Common myeloid progenitor, CD34-positive (primary cell): Measurements from ENCODE around the gene PRRC2A.
A peak's percentile ranks its signal among the peaks of the same experiment; 100 is the strongest.

ENCODE experiments used
- CTCF ChIA-PET: fragments of 350-600 bp; sonication (Branson Sonifier 250); formaldehyde crosslinking; loops from one replicate; lab custom pipeline; 2021; ENCODE audit warnings: antibody characterized with exemption; lab: Charles Lee
- POLR2A ChIA-PET: fragments of 350-600 bp; sonication (Branson Sonifier 250); formaldehyde crosslinking; loops from one replicate; lab custom pipeline; 2021; ENCODE audit warnings: antibody characterized with exemption; lab: Charles Lee
- DNase-seq, 3 donors: peaks; one replicate each; pipeline versions ENCODE4 v3.0.0 to v3.0.0-alpha.2; 2013
- H3K27ac ChIP-seq, 2 experiments: 1 replicate in 1 of 2; 2 replicates in 1 of 2; pipeline ENCODE4 v1.7.0; 2013; ENCODE audit warnings: inconsistent platforms in 2 of 2, low read length in 2 of 2, mild to moderate bottlenecking in 2 of 2, low read depth in 1 of 2, moderate library complexity in 1 of 2; ENCODE audit not compliant: severe bottlenecking in 2 of 2, insufficient read depth in 1 of 2, poor library complexity in 1 of 2
- H3K27me3 ChIP-seq, 5 experiments: replicated peaks in 2 of 5; 1 replicate in 3 of 5; 2 replicates in 2 of 5; pipeline versions ENCODE4 v1.6.1 to v1.7.0; 2013; ENCODE audit warnings: low read length in 4 of 5, mild to moderate bottlenecking in 2 of 5, moderate library complexity in 2 of 5, inconsistent platforms in 1 of 5; ENCODE audit not compliant: insufficient read depth in 5 of 5, control insufficient read depth in 4 of 5
- H3K36me3 ChIP-seq, 4 experiments: 1 replicate in 2 of 4; 2 replicates in 2 of 4; pipeline versions ENCODE4 v1.6.1 to v1.7.0; 2013; ENCODE audit warnings: low read length in 3 of 4, control low read depth in 1 of 4, mild to moderate bottlenecking in 1 of 4; ENCODE audit not compliant: control insufficient read depth in 4 of 4, insufficient read depth in 4 of 4
- H3K4me1 ChIP-seq, 4 experiments: 1 replicate in 3 of 4; 2 replicates in 1 of 4; pipeline versions ENCODE4 v1.6.1 to v1.7.1; 2013; ENCODE audit warnings: low read length in 3 of 4, mild to moderate bottlenecking in 3 of 4, control low read depth in 1 of 4, inconsistent platforms in 1 of 4, moderate library complexity in 1 of 4; ENCODE audit not compliant: control insufficient read depth in 4 of 4, insufficient read depth in 4 of 4; ENCODE audit errors: control extremely low read depth in 1 of 4
- H3K4me3 ChIP-seq, 7 experiments: 1 replicate in 4 of 7; 2 replicates in 3 of 7; pipeline versions ENCODE4 v1.5.1 to v1.7.0; 2013; ENCODE audit warnings: mild to moderate bottlenecking in 7 of 7, low read length in 6 of 7, moderate library complexity in 6 of 7, inconsistent platforms in 2 of 7, low read depth in 2 of 7, control low read depth in 1 of 7; ENCODE audit not compliant: insufficient read depth in 4 of 7, control insufficient read depth in 1 of 7; ENCODE audit errors: extremely low read depth in 1 of 7
- H3K9me3 ChIP-seq, 5 experiments: 1 replicate in 4 of 5; 2 replicates in 1 of 5; pipeline versions ENCODE4 v1.6.1 to v1.7.1; 2013; ENCODE audit warnings: low read length in 4 of 5, mild to moderate bottlenecking in 2 of 5, inconsistent platforms in 1 of 5, low read depth in 1 of 5, moderate library complexity in 1 of 5; ENCODE audit not compliant: control insufficient read depth in 4 of 5, insufficient read depth in 2 of 5; ENCODE audit errors: control extremely low read depth in 1 of 5
- WGBS: methylation state at CpG from one replicate; pipeline ENCODE4 v1.1.5; 2013; ENCODE audit not compliant: insufficient coverage; 5-methylcytosine and 5-hydroxymethylcytosine counted together

PRRC2A gene

GRCh38 chr6:31676322-31676903, 55.9 kb downstream of the PRRC2A start:
- Histone ChIP-seq H3K9me3 (no peaks in the 10 kb centered on the region), H3K4me3 (no peak overlapping the region), H3K4me1 (peaks cover 0 to 33% (median 22%) of the 10 kb centered on the region in 4 experiments), H3K36me3 (peaks cover 3 to 21% (median 18%) of the 10 kb centered on the region in 4 experiments), H3K27me3 (no peaks in the 10 kb centered on the region), H3K27ac (no peak overlapping the region)
- no peak for DNase-seq
- ChIA-PET CTCF (interaction anchor here (1.4 kb wide), 1 partner anchor 76 kb away, joined by 3 read pairs; no protein-coding TSS in a partner anchor), POLR2A (interaction anchor here (0.6 kb wide), 1 partner anchor 126 kb away, joined by 9 read pairs; no protein-coding TSS in a partner anchor)
- WGBS: 90% methylated on average over 4 of the region's 4 CpGs

GRCh38 chr6:31676904-31677303, 56.4 kb downstream of the PRRC2A start:
- Histone ChIP-seq H3K4me3 (no peak overlapping the region), H3K9me3 (no peaks in the 10 kb centered on the region), H3K27ac (no peak overlapping the region), H3K36me3 (peaks cover 0 to 16% (median 13%) of the 10 kb centered on the region in 4 experiments), H3K27me3 (no peaks in the 10 kb centered on the region), H3K4me1 (peaks cover 0 to 37% (median 26%) of the 10 kb centered on the region in 4 experiments)
- ChIA-PET CTCF (no interaction called here), POLR2A (no interaction called here)
- 96% methylated on average over 3 of the region's 6 CpGs for WGBS
- no peak for DNase-seq

GRCh38 chr6:31677955-31678354, 57.4 kb downstream of the PRRC2A start:
- H3K4me1 ChIP-seq: peaks cover 0 to 37% (median 30%) of the 10 kb centered on the region in 4 experiments
- WGBS: 86% methylated on average over 8 of the region's 8 CpGs
- no peaks in the 10 kb centered on the region for H3K27me3 ChIP-seq
- H3K9me3 ChIP-seq: no peaks in the 10 kb centered on the region
- ChIA-PET POLR2A (no interaction called here), CTCF (interaction anchor here (0.7 to 1.5 kb wide), 4 partner anchors 11 to 149 kb away, joined by 3 read pairs; partner anchors contain the start of gene HSPA1B)
- H3K27ac ChIP-seq: no peak overlapping the region
- no peak for DNase-seq
- H3K4me3 ChIP-seq: no peak overlapping the region
- peaks cover 0 to 8% (median 5%) of the 10 kb centered on the region in 4 experiments for H3K36me3 ChIP-seq

DNA sequence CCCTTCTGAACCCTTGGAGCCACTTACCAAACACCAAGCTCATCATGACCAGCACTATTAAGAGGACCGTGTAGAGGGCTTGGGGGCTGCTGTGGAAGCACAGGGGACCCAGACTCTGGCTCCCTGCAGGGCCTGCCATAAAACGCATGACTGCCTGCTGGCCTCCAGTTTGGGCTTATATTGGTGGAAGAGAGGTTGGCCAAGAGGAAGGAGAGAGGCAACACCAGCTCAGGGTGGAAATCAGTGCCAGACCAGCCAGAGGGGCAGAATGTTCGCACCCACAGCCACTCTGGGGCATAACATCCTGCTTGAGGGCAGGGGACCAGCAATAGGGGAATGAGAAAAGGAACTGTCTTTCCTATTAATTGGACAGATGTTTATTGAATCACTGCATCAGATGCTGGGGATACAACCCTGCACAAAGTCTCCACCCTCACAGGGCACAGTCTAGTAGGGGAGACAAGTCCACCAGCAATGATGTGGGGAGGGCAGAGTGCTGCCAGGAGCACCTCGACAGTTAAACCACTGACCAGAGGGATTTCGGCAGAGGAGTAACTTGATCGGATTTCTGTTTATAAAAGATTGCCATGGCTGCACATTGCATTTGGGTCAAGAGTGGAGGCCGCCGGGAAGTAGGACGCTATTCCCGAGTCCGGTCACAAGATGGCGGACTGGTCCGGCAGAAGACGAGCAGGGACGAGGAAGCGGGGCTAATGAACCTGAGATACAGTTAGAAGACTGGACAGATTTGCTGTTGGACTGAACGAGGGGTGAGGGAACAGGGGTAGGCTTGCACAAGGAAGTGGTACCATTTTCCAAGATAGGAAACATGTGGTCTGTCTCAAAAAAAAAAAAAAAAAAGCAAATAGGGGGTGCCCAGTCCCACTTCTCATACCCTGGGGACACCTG, 60.0 kb downstream of the PRRC2A start, which contains the start of gene LY6G5C:
Gene LY6G5C, minus strand, starts transcription at position 842 of the 909 bp plus-strand sequence. Its CDS starts 694 bp downstream, at position 148.
- H3K36me3 ChIP-seq: peaks cover 0 to 10% (median 7%) of the 10 kb centered on the region in 4 experiments
- H3K4me1 ChIP-seq: peaks cover 0 to 38% (median 35%) of the 10 kb centered on the region in 4 experiments
- POLR2A ChIA-PET: interaction anchor here (0.6 to 0.9 kb wide), 3 partner anchors 10 to 115 kb away, joined by 3 read pairs; partner anchors contain the start of gene VARS1
- peak; percentile 65 to 67 (median 67) for DNase-seq
- CTCF ChIA-PET: interaction anchor here (0.6 to 3.3 kb wide), 20 partner anchors 9 to 243 kb away, joined by 3 to 17 read pairs (median 4); partner anchors contain the start of genes ABHD16A, C6orf47 and LY6G5B
- peak within 1 kb of the TSS; percentile 60 to 89 (median 79) for H3K4me3 ChIP-seq
- peak within 1 kb of the TSS in 1 of 2 experiments; percentile 1 for H3K27ac ChIP-seq
- H3K9me3 ChIP-seq: no peaks in the 10 kb centered on the region
- 17% methylated on average over 16 of the region's 17 CpGs for WGBS
- H3K27me3 ChIP-seq: no peaks in the 10 kb centered on the region

DNA sequence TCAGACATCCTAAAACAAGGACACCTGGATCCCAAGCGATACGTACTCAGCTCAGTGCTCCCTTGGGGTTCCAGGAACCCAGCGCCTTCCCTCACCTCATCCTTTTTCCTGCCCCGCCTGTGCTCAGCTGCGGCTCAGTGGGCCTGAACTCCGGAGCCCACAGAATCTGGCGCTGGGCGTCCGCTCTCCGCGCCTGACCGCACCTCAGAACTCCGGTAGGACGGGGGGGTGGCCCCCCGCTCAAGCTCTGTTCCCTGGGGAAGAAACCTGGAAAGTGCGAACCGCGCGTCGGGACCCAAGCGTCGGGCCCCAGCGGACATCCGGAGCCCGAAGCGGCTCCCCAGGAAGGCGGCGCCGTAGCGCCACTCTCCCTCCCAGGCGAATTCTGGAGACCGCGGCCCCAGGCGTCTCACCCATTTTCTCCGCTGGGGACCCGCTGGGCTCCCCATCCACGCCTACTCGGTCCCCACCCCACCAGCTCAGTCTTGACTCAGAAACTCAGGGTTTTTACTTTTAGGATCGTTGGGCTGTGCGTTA, 60.7 kb downstream of the PRRC2A start:
- DNase-seq: peak in 2 of 3 donors; percentile 66 to 68
- WGBS: 0% methylated on average over 38 of the region's 40 CpGs
- H3K27me3 ChIP-seq: no peaks in the 10 kb centered on the region
- H3K4me1 ChIP-seq: peaks cover 0 to 38% (median 35%) of the 10 kb centered on the region in 4 experiments
- peak overlapping the region; percentile 60 to 89 (median 79) for H3K4me3 ChIP-seq
- no peaks in the 10 kb centered on the region for H3K9me3 ChIP-seq
- H3K27ac ChIP-seq: peak overlapping the region in 1 of 2 experiments; percentile 1
- ChIA-PET CTCF (interaction anchor here (0.6 to 3.3 kb wide), 15 partner anchors 10 to 242 kb away, joined by 3 to 17 read pairs (median 4); partner anchors contain the start of genes ABHD16A, C6orf47 and LY6G5B), POLR2A (interaction anchor here (0.6 to 0.9 kb wide), 2 partner anchors 10 to 115 kb away, joined by 3 read pairs; partner anchors contain the start of gene VARS1)
- H3K36me3 ChIP-seq: peaks cover 0 to 17% (median 14%) of the 10 kb centered on the region in 4 experiments

DNA sequence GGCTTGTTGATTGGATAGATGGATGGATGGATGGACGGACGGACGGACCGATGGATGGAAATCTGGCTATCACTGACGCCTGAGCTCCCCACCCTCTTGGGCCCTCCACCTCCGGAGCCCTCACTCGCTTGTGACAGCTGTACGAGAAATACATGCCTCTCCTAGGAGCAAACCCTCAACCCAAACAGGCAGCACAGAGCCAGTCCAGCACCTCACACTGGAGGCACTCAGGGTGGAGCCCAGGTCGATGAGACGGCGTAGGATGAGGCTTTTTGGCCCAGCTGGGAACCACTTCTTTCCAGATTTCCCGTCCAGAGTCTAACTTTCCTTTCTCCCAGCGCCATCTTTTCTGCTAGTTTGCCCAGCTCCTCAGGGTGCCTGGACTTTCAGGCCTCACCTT, 63.1 kb downstream of the PRRC2A start:
- ChIA-PET CTCF (interaction anchor here (1.3 to 7.8 kb wide), 3 partner anchors 17 to 43 kb away, joined by 3 to 51 read pairs (median 6); partner anchors contain the start of gene ABHD16A), POLR2A (no interaction called here)
- peak overlapping the region in 3 of 7 experiments; percentile 42 to 63 (median 46) for H3K4me3 ChIP-seq
- H3K27ac ChIP-seq: no peak overlapping the region
- H3K9me3 ChIP-seq: no peaks in the 10 kb centered on the region
- DNase-seq: no peak
- H3K27me3 ChIP-seq: no peaks in the 10 kb centered on the region
- peaks cover 0 to 38% (median 32%) of the 10 kb centered on the region in 4 experiments for H3K4me1 ChIP-seq
- peaks cover 0 to 38% (median 38%) of the 10 kb centered on the region in 4 experiments for H3K36me3 ChIP-seq
- 98% methylated on average over 12 of the region's 13 CpGs for WGBS
